HT-29 (cell line): Measurements from ENCODE around the gene TOMM22. TPM values are rescaled to one million over a fixed set of nuclear protein-coding genes. Genes with fewer than 3 reads are reported as not detected.
A peak's percentile ranks its signal among the peaks of the same experiment; 100 is the strongest.
"Not testable (repeated sequence)": the region's sequence is repeated elsewhere in the genome, so short reads cannot be mapped to it uniquely, and the experiment has no call there.

Experiments used
- DNase-seq: peaks from one replicate; pipeline ENCODE4 v3.0.0-alpha.2; 2015; ENCODE audit warnings: low spot score
- total RNA-seq: library from RNA; depleted of rRNA; stranded (reverse); fragments of >200 nt; shearing (Covaris generic); gene quantifications from 2 replicates; pipeline ENCODE4 v1.2.3, GENCODE V29; 2014; rRNA removed

TOMM22 gene
- total RNA-seq = 46.4 and 46.5 TPM in 2 replicates

DNA sequence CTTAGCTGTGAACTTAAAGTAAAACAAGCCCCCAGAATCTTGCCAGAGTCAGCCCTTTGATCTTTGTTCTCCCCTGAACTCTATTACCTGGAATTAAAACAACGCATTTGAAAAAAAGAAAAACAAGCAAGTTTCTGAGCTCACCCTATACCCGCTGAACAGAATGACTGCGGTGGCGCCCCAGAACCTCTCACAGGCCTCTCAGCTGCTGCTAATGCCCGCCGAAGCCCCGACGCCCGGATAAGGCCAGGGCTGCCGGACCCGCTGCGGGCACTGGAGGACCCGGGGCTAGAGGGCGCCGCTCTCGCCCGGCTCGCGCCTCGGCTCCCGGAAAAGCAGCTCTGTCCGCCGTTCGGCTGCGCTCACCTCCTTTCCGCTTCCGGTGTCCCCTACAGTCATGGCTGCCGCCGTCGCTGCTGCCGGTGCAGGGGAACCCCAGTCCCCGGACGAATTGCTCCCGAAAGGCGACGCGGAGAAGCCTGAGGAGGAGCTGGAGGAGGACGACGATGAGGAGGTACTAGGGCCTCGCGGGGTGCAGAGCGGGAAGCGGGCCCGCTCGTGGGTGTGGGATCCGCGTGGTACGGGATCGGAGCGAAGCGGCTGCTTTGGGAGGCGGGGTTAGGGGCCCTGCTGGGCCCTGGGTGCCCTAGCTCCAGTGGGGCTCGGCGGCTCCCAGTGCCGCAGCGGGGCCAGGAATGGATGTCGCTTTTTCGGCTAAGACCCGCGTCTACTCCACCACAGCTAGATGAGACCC lies at the start of gene TOMM22:
TOMM22 (plus strand) TSS at position 376 of the 754 bp plus-strand sequence; CDS start at position 398, 22 bp downstream.
- DNase-seq = peak; percentile 84

DNA sequence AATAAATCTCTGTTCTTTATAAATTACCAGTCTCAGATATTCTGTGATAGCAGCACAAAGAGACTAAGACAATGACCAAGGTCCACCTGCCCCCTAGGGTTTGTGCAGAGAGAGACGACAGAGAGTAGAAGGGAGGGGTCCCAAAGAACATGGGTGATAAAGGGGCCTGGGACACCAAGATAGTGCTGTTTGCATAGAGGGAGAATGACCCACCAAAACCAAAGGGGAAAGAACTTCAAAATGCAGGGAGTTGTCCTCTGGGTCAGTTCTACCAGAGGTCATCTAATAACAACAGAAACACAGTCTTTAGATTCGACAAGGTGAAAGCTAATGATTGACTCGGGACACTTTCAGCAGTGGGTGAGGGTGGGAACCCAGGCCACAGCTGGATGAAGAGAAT lies 49.2 kb upstream of the TOMM22 start:
- DNase-seq = no peak

DNA sequence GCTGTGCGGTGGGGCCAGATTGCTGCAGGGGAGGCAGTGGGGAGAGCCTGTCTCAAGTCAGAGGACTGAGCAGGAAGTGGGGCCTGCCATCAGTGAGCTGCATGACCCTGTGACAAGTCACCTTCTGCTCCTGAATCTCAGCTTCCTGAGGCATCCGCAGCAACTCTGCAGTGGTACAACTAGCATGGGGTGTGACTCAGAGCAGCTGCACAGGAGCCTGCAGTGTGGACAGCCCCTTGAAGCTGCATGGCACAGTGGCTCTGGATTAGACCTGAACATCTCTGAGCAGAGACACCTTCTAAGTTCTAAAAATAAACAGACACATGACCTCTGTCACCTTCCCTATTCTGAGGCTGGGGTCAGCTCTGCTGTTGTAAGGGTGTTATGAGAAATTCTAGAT lies 43.5 kb upstream of the TOMM22 start:
- no peak for DNase-seq

DNA sequence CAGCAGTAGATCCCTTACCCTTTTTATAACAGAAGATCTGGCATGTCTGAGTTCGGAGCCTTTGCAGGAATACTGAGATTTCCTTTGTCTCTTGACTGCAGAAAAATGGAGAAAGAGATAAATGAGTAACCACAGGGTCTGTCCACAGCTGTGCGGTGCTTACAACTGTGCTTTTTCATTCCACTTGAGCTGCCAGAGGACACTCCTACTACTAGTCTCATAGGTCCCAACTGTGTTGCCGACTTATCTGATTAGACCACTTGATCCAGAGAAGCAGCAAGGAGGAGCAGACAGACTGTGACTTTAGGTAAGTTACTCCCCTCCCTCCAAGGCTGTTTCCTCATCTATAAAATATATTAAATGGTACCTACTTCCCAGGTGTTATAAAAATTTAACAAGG lies 43.0 kb upstream of the TOMM22 start:
- DNase-seq = no peak

DNA sequence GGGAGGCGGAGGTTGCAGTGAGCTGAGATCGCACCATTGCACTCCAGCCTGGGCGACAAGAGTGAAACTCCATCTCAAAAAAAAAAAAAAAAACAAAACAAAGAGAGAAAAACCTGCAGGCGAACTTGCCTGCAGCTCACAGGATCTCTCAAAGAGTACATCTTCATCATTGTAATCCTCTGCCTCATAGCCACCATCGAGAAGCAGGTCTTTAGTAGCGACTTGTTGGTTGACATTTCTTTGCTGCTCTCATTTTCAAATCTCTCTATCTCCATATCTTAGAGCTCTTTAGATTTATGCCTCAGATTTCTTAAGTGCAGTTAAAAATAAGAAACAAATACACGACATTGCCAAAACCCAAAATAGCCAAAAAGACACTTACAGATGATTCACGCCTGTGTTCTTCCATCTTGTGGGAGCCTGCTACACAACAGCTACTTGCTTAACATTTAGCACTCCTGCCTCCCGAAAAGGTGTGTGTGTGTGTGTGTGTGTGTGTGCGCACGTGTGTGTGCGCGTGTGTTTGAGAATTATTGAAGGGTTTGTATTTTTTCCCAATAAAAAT lies 40.2 kb upstream of the TOMM22 start:
- DNase-seq = no peak

DNA sequence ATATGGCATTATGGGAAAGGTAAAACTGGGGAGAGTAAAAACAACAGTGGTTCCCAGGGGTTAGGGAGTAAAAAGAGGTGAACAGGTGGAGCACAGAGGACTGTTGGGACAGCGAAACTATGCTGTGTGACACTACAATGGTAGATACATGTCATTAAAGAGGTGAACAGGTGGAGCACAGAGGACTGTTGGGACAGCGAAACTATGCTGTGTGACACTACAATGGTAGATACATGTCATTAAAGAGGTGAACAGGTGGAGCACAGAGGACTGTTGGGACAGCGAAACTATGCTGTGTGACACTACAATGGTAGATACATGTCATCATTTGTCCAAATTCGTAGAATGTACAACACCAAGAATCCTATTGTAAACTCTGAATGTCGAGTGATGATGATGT lies 37.5 kb upstream of the TOMM22 start:
- not testable (repeated sequence) for DNase-seq

DNA sequence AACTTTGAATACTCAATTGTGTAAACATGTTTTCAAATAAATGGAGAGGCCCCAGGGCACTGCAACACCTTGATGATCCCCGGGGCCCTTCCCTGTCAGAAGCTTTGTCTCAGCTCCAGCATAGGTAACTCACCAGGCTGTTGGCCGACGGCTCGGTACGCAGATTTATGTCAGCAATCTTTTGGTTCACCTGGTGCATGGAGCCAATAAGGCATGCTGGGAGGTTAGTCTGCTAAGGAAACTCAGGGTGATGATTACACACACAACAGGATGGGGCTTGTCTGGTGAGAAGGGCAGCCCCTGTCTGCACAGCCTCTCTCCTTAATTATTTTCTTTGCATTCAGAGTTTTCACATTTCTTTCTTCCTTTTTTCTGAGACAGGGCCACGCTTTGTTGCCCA lies 36.3 kb upstream of the TOMM22 start:
- no peak for DNase-seq

DNA sequence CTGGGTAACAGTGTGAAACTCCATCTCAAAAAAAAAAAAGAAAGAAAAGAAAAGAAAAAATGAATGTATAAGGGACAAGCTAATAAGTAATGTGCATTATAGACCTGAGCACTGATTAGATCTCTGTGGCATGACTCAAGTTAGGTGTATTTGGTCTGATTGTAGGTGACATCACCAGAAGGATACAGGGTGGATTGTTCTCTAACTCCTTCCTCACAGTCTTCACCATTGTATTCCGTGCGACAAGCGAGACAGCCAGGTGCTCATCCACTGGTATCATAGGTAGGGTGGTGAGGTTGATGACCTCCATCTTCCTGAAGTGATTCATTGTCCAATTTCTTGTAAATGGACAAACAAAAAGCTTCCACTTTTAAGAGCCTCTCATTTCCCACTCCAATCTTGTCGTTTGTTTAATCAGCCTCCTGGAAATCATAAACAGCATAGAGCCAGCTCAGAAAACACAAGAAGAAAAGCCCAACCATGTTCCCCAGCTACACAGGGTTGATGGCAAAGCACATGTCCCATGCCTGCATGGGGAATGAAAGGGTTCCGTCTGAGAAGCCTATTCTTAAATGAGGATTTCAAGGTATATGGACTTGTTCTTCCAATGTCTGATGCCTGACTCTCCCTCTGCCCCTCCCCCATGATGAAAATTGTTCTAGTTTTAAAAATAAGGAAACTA lies 31.8 kb upstream of the TOMM22 start:
- peak; percentile 12 for DNase-seq

DNA sequence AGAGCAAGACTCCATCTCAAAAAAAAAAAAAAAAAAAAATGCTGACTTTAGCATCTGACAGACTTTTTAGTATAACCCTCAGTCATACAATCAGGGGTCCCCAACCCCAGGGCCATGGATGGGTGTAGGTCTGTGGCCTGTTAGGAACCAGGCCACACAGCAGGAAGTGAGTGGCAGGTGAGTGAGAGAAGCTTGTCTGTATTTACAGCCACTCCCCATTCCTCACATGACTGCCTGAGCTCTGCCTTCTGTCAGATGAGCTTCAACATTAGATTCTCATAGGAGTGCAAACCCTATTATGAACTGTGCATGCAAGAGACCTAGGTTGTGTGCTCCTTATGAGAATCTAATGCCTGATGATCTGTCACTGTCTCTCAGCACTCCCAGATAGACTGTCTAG lies 28.9 kb upstream of the TOMM22 start:
- peak; percentile 3 for DNase-seq

DNA sequence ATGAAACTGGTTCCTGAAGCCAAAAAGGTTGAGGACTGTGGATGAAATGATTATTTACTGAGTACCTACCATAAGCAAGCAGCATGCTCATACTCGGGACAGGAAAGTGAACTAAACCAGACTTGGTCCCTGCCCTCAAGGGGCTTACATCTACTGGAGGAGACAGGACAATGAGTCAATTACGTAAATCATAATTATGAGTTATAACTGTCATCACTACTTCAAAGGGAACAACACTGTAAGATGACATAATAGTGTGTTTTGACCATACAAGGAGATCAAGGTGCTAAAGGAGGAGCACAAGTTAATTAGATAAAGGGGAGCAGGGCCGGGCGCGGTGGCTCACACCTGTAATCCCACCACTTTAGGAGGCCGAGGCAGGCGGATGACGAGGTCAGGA lies 28.0 kb upstream of the TOMM22 start:
- DNase-seq = no peak

DNA sequence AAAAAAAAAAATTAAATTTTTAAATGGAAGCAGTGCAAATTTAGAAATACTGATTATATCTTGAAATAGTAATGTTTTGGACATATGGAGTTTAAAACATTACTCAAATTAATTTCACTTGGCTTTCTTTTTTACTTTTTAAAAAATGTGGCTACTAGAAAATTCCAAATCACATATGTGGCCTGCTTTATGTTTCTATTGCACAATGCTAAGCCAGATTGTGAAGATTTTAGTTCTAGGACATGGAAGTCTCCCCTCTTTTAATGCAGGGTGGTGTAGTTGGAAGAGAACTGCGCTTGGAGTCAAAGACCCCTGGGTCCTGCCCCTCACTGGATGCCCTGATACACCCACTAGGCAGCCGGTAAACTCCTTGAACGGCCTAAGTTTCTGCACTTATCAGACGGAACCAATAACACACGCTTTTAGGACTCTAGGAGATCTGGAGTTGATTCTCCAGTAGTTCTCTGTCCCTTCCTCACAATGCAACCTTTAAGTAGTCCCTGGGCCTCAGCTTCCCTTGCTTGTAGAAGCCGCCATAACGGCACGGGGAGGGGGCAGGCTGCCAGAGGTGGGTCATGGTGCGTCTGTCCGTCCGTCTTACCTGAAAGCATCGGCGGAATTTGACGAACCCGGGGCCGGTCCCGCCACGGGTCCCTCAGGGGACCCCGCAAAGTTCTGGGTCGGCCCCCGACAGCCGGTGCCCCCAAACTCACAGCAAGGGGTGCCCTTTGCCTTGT lies 26.1 kb upstream of the TOMM22 start:
- DNase-seq = no peak

DNA sequence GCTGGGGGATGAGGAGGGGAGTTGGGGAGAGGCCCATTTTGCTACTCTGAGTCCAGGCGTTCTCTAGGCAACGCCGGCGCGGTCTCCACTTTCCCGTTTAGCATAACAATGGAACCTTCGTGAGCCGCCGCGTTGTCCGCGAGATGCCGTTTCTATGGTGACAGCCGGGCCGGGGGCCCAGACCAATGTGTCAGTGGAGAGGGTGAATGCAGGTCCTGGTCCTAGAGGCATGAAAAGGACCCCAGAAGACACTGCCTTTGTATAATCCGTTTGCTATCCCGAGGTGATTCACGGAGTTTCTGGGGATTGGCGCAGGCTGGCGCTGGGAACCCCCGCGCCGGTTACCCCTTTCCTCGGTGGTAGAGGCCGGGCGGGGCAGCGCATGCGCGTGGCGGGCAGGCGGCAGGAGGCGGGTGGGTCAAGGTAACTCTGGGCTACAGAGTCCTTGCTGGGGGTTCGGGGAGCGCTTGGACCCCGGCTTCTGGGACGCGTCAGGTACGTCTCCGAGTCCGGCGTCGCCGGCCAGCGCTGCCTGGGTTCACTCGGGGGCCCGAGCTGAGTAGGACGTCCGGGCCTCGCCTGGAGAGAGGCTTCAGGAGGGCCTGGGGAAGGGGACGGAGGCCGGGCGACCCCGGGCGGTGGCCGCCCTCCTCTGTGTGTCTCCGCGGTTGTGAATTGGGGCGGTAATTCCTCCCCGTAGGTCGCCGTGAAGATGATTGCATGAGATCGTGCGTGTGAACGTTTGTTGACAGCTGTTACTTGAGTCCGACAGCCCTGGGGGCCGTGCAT lies 25.3 kb upstream of the TOMM22 start, which contains the start of the genes CBY1 and FAM227A:
CBY1 (plus strand) TSS at position 383 of the 789 bp plus-strand sequence. CDS start 11,417 bp downstream, outside the sequence.
FAM227A (minus strand) TSS at position 137 of the 789 bp plus-strand sequence. CDS start 6,224 bp downstream, outside the sequence.
- peak; percentile 91 for DNase-seq

DNA sequence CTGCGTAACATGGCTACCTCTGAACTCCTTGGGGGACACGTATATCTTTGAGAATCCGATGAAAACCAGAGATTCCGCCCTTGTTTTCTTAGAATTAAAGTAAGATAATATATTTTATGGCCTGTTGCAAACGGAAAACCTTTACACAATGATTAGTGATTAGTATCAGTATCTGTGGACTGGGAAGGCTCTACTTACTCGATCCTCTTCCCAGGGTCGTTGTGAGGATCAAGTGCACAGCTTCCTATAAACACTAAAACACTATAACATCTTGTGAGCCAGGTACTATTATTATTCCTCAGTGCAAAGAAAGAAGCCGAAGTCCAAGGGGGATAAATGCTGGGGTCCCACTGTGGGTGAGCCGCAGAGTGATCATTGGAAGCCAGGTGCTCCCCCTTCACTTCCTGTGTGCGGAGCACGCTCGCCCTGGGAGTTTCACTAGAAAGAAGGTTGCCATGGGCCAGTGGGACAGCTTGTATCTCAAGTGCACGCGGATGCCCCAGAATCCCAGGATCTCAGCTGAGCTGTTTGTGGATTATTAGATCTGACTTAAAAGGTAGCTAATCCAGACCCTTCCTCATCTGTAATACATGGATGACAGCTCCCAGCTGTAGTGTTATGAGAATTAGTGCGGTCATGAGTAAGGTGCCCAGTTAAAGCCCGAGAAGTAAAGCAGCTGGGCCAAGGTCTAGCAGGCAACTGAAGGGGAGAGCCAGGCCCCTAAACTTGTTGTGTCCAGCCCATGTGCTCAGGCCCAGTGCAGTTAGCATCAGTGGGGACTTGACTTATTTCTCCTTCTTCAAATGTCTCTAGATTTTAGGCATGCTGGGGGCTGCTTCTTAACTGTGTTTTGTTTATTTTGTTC lies 24.5 kb upstream of the TOMM22 start:
- peak; percentile 59 for DNase-seq

DNA sequence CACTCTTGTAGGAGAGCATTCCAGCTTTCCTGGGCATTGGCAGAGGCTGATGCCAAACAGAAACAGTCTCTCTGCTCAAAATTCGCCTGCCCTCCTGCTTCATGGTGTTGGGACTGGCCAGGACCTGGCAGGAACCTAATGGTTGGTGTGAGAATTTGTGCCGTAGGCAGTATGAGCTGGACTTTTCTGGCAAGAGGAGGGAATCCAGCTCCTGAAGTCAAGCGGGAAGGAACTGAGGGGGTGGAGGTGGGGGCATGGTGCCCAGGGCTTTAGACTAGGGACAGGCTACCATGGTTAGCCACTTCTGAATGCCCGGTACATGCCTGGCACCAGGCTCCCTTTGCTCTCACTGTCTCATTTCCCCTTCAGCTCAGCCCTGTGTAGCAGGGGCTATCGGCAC lies 6.9 kb upstream of the TOMM22 start:
- DNase-seq = no peak

DNA sequence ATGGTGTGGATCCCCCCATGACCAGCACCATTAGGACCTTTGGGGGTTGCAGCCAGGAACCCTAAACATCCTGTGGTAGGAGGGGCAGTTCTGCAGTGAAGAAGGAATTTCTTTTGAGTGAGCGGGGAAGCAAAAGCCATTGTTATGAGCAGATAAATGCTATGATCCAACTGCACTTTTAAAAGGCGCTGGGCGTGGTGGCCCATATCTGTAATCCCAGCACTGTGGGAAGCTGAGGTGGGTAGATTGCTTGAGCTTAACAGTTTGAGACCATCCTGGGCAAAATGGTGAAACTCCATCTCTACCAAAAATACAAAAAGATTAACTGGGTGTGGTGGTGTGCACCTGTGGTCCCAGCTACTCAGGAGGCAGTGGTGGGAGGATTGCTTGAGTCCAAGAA lies 5.9 kb upstream of the TOMM22 start:
- no peak for DNase-seq

DNA sequence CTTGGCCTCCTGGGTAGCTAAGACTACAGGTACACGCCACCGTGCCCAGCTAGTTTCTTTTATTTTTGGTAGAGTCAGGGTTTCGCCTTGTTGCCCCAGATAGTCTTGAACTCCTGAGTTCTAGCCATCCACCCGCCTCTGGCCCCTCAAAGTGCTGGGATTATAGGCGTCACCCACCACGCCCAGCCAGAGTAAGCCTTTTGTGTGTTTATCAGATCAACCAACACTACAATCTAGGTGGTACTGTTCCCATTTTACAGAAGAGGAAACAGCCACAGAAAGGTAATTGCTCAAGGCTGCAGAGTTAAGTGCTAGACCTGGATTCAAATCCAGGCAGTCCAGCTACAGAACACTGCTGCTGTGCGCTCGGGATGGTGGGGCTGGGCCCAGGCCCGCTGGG lies 3.1 kb downstream of the TOMM22 start:
- no peak for DNase-seq

DNA sequence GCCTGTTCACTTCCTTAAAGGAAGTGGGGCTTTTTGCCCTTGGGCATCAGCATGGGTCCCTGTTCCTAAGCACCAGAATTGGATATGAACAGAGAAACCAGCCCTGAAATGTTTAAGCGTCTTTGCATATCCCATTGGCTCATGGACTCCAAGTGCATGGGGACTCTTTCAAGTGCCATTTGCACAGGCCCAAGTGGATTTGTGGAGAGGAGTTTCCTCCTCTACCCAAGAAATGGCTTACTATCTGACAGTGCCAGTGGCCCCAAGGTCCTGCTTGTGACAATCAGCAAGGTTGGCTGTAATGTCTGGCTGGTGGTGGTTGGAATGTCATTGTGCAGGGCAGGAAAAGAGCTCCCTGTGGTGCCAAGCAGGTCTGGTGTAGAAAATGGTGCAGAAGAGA lies 4.0 kb downstream of the TOMM22 start:
- DNase-seq = no peak

DNA sequence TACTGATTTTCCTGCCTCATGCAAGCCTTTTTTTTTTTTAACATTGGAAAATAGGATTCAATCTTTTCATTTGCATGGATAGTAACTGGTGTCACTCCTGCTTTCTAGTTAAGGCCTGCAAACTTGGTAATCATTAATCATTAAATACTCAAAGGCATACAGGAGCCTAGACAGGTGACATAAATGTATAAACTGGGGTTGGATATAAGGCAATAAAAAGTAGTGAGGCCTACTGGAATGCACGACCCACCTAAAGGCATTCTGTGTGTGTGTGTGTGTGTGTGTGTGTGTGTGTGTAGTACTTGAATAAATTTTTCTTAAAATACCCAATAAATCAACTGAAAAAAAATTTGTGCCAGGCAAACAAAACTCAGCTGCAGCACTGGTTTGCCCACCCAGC lies 7.9 kb downstream of the TOMM22 start:
- no peak for DNase-seq

DNA sequence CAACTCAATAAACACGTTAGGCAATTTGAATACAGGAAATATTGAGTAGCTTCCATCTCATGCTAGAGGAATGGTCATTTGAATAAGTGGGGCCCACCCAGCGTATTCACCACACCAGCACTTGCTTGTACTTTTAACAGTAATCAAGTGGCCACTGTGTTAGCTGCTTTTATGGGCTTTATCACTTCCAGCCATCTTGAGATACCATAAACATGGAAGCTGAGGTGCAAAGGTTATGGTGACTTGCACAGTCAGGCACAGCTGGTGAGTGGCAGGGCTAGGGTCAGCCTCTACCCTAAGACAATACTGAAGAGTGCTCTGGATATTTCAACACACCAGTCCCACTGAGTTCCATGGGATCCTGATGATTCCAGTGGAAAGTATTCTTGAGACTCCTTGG lies 12.3 kb downstream of the TOMM22 start:
- peak; percentile 60 for DNase-seq

DNA sequence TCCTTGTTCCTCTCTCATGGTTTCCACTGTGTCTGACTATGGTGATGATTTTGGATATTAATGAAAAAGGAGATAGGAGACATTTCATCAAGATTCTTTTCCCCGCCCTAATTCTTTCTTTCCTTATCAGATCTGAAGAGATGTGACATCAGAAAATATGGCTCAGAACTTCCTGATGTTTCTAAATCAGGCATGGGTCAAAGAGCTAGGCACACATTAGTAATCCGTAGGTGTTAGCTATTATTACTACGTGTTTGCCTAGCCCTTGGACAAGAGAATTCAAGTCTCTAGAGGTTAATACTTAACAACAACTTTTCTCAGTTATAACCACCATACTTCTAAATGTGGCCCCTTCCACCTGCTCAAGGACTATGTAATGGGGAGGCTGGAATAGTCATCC lies 13.2 kb downstream of the TOMM22 start:
- DNase-seq = peak; percentile 61
